Measurements from ENCODE around the gene KCNK3.

The KCNK3 gene

DNA sequence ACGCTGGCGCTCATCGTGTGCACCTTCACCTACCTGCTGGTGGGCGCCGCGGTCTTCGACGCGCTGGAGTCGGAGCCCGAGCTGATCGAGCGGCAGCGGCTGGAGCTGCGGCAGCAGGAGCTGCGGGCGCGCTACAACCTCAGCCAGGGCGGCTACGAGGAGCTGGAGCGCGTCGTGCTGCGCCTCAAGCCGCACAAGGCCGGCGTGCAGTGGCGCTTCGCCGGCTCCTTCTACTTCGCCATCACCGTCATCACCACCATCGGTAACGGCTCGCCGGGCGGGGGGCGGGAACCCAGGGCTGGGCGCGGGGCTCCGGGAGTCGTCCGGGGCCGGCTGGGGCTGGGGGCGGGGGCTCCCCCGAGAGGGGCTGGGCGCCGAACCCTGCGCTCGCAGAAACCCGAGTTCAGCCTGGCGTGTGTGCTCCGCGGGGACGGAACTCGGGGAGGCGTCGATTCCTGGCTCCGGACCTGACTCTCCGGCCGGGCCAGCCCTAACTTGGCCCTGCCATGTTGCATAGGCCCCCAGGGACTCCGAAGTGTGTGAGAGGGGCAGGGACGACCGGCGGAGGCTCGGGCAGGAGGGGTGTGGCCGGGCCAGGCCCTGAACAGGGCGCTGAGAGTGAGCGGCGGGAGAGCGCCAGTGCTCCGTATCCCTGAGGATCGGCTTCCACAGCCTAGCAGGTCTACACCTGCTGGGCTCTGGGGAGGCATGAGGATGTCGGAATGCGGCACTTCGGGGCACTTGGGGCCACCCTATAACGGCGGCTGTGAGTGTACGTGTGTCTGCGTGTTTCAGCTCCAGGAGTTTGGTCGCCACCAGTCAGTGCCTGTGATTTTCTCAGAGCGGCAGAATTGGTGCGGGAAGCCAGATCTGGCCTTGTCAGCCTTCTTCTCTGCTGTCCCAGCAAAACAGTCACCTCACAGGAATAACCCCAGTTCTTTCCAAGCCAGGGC, 651 bp downstream of the KCNK3 start:
- DNase-seq = no peak

DNA sequence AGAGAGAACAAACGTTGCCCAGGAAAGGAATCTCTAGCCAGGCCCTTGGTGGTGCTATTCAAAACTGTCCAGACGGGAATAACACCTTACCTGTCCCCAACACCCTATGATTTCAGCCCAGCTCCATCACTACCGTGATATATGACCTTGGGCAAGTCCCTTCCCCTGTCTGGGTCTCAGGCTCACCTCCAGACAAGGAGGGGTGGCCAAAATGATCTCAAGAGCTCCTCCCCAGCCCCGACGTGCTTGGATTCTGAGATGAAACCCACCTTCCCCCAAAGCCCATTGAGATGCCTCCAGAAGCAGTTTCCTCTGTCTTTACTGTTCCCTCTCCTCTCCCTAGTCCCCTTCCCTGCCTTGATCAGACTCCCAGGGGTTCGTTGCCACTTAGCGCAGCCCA, 1.5 kb downstream of the KCNK3 start:
- DNase-seq = no peak

DNA sequence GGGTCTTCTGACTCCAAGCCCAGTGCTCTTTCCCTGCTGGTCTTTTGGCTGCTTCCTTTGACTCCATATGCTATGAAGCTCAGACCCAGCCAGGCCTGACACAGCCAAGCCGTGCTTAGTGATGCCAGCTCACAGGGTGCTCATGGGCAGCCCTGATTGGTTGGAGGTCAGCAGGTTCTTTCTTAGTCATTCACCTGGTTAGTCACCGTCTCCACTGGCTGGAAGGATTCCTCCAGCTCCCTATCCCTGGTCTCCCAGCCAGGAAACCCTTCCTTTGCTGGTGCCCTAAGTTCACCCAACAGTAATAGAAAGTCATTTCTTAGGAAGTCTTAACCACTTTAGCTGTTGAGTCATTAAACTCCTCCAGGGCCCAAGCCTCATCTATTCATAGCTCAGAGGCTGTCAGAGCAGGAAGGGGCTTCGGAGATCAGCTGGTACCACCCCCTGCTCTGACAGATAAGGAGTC, 3.9 kb downstream of the KCNK3 start:
- peak; percentile 18 for DNase-seq

DNA sequence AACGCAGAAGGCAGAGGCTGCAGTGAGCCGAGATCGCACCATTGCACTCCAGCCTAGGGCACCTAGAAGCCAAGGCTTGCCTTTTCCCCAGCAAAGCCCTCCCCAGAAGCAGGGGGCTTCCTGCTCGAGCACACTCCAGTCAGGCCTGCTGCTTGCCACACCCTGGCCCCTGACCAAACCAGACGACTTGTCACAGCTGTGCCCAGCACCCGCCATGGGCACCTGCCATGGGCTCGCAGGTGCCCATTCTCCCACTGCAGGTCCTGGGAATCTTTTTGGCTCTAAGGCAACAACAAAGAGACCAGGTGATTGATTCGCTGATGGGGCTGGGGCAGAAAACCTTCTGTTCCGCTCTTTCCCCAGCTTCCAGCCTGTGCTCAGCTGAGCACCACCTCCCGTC, 4.9 kb downstream of the KCNK3 start:
- no peak for DNase-seq

DNA sequence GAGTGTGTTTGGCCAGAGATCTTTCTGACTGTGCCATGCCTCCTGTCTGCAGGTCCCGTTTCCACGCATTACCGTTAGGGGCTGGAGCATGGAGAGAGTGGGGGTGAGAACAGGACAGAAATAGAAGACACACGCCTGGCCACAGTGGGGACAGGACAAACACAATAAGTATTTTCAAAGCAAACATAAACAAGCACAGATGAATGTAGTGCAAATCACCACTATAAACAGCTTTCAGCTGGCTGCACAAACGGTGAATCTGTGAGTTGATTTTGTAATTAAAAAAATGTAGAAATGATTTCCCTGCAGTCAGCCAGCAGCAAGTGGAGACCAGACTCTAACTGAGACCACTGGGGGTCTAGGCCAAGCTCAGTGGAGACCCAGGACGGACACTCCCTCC, 6.8 kb downstream of the KCNK3 start:
- no peak for DNase-seq

DNA sequence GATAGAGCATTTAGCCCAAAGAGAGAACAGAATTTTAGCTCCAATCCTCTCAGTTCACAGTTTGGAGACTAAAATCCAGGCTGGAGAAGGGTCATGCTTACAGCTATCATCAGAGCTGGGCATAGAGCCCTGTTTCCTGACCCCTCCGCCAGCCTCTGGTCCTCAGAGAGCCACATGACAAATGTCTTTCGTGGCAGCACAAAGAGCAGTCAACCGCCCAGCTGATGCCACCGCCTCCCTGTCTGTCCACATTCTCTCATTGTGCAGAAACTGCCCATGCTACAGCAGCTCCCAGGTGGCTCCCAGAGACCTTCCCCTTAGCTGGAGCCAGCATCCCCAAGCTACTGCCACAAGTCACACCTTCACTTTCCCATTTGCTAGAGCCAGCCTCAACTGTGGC, 7.6 kb downstream of the KCNK3 start:
- DNase-seq = no peak

DNA sequence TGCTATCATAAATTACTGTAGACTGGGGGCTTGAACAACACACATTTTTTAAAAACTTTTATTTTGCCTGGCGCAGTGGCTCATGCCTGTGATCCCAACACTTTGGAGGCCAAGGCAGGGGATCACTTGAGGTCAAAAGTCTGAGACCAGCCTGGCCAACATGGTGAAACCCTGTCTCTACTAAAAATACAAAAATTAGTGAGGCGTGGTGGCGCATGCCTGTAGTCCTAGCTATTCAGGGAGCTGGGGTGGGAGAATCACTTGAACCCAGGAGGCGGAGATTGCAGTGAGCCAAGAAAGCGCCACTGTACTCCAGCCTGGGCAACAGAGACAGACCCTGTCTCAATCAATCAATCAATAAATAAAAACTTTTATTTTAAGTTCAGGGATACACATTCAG, 9.1 kb downstream of the KCNK3 start:
- DNase-seq = no peak

DNA sequence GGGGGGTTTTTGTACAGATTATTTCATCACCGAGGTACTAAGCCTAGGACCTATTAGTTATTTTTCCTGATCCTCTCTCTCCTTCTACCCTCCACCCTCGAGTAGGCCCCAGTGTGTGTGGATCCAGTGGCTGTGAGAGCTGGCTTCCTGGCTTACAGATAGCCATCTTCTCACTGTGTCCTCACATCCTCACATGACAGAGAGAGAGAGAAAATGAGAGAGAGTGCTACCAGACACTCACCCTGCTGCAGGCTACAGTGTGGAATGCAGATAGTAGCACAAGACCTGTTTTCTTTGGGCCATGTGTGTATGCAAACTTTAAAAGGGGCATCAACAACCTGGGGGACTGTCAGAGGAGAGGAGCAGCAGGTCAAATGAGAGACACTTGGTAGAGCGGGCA, 9.5 kb downstream of the KCNK3 start:
- no peak for DNase-seq

DNA sequence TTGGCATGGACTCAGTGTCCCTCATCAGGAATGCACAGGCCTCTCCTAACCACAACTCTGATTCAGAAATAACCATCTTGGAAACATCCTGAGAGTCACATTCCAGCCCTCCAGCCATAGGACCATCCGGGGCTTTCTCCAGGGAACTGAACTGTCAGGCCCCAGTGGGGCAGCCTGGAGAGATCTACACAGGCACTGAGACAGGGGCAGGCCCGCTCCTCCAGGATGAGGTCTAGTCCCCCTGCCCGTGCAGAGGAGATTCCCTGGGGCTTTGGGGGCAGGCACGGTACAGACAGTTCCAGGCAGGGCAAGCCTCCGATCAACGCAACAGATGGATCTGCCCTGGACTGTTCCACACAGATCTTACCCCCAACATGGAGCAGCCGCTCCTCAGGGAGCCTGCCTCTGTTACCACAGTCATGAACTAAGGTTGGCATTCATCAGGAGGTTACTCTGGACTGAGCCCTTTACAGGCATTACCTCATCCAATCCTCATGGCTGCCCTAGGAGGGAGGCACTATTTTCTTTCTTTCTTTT, 12.0 kb downstream of the KCNK3 start:
- DNase-seq = no peak

DNA sequence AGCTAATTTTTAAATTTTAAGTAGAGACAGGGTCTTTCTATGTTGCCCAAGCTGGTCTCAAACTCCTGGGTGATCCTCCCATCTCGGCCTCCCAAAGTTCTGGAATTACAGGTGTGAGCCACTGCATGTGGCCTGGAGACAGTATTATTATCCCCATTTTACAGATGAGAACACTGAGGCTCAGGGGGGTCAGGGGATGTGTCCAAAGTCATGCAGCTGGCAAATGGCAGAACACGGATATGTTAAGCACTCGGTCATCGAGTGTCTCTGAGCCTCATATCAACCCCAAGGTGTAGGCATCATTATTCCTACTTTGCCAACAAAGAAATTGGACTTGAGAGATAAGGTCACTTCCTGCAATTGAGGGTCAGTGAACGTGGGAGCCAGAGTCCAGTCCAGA, 12.6 kb downstream of the KCNK3 start:
- no peak for DNase-seq

DNA sequence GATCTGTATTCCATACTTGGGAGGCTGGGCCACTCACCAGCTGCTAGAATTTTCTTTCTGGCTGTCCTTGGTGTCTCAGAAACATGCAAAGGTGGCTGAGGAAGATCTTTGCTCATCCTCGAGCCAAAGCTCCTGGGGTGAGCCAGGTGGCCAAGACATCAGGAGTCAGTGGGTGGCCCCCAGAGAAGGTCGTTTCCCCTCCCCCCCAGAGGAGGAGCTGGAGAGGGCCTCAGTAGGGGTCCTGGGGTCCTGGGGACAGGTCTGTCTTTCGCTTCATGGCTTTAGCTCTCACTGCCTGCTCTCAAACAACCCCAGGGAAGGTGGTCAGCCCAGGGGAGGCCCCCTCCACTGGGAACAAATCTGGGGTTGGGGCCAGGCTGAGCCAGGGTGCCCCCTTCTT, 13.6 kb downstream of the KCNK3 start:
- no peak for DNase-seq

DNA sequence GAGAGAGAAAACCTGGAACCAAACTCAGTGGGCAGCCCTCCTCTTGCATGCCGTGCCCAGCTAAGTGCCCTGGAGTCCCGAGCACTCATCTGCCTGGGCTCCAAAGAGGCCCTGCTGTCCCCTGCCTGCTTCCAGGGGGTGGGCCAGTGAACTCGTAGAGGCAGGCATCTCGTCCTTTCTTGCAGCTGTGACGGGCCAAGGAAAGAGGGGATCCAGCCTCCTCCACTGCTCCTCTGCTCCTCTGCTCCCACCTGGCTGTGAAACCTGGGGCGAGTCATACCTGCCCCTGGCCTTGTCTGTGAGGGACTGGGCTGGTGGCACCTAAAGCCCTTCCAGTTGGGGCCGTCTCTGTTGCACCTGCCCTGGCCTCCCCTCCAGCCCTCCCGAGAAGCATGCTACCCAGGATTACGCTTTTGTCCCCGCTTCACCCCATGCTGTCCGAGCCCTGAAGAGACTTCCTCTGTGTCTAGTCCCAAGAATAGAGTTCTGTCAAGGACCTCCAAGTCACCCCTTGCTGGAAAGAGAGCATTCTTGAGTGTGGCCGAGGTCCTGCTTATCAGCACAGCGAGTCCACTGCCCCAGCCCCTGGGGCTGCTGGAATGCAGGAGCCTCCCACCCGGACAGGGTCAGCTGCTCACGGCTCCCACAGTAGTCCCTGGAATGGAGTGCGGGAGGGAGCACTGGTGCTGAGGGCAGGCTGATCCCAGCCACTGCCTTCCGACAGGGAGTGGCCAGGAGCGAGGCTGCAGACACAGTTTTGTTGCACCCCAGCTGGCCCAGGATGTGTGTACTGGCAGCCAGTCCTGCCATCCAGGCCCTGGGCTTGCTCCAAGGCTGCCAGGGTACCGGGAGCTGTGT, 14.3 kb downstream of the KCNK3 start:
- no peak for DNase-seq

DNA sequence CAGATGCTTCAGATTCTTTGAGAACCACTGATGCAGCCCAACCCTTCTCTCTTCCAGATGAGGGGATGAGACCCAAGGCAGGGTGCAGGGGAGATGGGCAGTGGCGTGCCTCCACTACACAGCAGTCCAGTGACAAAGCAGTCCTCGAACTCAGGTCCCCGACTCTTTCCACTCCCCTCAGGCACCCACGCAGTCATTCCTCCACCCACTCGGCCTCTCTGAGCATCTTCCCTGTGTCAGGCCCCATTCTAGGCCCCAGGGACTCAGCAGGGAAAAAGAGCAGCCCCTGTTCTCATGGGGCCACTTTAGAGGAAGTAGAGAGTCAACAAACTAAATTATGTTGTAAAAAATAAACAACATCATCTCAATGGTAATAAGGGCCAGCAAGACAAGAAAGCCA, 15.2 kb downstream of the KCNK3 start:
- DNase-seq = no peak

DNA sequence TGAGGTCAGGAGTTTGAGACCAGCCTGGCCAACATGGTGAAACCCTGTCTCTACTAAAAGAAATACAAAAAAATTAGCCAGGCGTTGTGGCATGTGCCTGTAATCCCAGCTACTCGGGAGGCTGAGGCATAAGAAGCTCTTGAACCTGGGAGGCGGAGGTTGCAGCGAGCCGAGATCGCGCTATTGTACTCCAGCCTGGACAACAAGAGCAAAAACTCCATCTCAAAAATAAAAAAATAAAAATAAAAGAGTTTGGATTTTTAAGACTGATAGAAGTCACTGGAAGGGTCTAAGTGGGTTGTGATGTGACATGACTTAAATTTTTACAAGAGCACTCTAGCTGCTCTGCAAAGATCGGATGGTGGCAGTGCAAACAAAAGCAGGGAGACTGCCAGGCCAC, 15.9 kb downstream of the KCNK3 start:
- DNase-seq = no peak

DNA sequence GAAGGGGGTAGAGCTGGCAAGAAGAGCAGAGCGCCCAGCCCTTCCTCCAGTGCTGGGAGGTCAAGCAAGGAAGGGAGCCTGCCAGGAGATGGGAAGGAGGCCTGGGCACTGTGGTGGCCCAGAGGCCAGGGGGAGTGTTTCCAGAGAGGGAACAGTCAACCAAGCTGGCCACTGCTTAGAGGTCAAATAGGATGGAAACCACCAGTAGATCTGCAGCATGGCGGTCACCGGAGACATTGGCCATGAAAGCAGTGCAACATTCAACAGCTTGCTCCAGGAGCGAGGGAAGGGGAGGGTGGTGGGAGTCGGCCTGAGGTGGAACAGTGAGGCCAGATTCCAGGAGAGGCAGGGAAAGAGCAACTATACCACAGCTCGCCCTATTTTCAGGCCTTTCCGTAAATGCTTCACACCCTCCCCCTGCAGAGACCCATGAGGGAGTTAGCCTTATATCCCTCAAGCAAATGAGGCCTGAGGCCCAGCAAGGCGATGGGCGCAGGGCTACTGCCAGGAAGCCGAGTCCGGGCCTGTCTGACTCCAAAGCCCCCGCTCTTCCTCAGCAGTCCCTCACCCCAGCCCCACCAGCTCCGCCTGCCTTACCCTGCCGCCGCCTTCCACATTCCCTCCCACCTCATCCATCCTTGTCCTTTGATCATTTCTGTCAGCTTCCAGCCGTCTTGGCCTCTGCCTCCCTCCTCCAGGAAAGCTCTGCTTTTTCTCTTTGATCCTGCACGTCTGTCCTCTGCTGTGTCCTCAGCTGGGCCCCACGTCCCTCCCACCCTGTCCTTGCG, 17.0 kb downstream of the KCNK3 start:
- DNase-seq = no peak

DNA sequence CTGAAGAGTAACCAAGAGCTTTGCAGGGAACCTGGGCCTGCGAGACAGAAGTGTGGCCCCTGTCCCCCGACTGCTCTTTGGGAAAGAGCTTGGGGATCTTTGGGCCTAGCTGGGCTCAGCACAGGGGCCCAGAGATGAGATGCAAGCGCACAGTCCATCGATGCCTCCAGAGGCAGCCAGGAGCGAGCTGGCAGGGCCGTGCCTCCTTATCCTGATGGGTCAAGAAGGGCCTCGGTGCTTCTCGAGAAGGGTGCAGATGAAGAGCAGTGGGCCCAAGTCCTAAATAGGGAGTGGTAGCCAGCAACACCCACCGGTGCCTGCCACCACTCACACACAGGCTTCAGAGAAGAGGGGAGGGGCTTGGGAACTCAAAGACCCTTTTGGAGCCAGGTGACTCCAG, 17.6 kb downstream of the KCNK3 start:
- DNase-seq = no peak

DNA sequence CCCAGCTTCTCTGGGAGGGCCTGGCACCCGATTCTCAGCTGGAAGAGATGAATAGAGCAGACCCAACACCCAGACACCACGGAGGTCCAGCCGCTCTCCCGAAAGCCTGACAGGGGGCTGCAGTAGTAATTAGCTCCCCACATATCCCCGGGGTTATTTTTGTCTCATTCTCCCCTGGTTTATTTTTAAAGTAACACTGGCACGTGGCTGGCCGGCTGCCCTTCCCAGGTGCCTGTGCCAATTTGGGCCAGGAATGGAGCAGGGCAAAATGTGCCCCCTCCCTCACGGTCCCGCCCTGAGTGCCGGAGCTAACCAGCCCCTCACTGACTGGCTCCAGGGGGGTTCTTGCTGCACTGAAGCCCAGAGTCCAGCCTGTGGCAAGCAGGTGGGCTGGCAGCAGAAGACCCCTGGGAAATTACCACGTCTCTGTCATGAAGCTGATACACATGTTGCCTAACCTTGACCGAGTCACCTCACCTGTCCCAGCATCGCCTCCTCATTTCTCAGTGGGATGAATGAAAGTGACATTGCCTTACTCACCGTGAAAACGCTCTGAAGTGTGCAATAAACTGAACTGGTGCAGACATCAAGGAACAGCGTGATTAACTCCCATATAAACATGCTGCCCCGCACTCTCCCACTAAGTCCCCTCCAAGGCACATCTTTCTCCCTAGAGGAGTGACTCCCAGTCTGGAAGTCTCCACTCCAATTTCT, 18.4 kb downstream of the KCNK3 start:
- no peak for DNase-seq

DNA sequence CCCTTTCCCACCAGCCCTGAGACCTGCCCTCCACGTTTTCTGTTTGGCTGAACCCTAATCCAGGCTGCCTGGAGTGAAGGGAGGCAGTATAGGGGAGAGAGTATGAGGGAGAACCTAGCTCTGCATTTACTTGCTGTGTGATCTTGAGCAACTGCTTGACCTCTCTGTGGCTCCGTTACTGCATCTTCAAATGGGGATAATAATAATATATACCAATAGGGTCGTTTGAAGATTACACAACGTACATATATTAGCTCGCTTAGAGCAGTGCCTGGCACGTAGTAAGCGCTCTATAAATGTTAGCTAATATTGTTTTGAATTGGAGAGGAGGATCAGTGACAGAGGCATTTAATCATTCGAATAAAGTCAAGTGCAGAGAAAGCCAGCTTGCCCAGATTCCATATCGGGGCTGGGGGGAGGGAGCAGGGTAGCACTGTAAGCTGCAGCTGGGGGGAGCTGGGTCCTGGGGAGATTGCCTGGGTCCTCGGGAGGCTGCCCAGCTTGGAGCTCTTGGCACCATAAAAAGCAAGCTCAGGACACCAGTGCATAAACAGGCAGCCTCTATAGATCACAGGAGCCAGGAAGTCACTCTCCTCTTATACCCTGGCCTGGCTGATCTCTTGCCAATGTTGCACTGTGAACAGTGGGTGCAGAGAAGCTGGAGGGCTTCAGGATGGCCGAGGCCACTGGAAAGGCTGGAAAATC, 19.1 kb downstream of the KCNK3 start:
- DNase-seq = no peak

DNA sequence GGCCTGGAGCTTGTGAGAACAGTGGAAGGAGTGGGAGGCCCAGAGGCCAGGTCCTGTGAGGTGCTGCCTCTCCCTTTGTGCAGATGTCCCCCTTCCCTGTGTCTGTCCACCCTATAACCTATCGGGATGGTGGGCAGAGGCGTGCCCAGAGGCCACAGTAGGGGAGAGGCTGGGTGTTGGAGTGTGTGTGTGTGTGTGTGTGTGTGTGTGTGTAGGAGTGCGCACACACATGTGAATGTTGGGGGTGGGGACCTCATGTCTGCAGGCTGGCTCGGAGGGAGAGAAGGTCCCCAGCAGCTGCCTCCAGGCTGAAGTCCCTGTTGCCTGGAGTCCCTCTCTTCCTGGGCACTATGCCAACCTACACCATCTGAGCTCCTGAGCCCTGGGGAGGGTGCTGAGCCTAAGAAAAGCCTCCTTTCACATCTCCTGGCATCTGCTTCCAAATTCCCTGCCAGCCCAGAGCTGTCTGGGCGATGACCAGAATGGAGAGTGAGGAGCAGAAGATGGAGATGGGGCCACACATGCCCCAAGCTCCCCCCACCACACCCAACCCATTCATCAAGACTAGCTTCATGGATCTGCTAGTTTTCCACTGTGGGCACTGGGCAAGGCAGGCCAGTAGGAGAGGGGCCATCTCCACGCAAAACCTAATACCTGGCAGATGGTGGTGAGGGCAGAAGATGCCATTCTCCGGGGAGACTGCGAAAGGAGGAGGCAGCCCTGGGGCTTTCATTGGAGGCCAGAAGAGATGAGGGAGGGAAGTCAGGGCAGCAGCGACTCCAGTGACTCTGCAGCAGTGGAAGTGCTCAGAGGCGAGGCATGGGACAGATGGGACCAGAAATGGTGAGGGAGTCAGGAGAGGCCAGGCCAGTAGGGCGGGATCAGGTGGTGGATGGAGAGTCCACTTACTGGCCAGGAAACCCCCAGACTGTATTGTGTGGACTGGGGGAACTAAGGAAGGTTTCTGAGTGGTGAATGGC, 20.3 kb downstream of the KCNK3 start:
- no peak for DNase-seq

Measured in NK-92 treated with Interleukin-12 subunit alpha and Interleukin-12 subunit beta, amount 100 ng/mL, for 24 hours (cell line).